ENCODE data around the gene NEK7. TPM values are rescaled to one million over a fixed set of nuclear protein-coding genes. Genes with fewer than 3 reads are reported as not detected.

The NEK7 gene
- total RNA-seq, 1 donor, result 366 TPM

DNA sequence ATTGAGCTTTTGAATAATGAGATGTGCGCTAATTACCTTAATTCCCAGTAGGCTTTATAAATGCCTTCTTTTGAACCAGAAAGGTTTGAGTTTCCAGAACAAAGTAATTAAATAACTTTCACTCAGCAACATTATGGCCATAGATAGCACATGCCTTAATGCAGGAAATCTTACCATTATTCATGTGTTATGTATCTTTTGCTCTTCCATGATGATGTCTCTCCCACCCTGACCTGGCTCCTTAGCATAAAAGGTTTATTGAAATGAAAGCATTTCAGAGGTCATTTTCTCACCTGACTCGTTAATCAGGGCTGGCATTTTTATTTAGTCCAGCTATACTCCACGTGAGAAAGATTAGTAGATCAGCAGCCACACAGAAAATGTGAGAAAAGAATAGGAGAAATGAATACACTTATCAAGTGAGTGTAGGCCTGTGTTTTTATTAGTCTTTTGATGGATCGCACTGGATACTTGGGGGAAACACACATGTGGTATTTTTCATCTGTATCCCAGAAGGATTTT, 203.5 kb downstream of the NEK7 start:
- DNase-seq (ENCODE audit: low read depth), result no peak
- H3K4me3 ChIP-seq (ENCODE audit: low read depth, low read length), result no peak overlapping the region
- TF ChIP-seq, protein P1, sequence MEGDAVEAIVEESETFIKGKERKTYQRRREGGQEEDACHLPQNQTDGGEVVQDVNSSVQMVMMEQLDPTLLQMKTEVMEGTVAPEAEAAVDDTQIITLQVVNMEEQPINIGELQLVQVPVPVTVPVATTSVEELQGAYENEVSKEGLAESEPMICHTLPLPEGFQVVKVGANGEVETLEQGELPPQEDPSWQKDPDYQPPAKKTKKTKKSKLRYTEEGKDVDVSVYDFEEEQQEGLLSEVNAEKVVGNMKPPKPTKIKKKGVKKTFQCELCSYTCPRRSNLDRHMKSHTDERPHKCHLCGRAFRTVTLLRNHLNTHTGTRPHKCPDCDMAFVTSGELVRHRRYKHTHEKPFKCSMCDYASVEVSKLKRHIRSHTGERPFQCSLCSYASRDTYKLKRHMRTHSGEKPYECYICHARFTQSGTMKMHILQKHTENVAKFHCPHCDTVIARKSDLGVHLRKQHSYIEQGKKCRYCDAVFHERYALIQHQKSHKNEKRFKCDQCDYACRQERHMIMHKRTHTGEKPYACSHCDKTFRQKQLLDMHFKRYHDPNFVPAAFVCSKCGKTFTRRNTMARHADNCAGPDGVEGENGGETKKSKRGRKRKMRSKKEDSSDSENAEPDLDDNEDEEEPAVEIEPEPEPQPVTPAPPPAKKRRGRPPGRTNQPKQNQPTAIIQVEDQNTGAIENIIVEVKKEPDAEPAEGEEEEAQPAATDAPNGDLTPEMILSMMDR (IDR thresholded peaks at IDR 0.05; ENCODE audit: insufficient read depth, low read depth, low read length), result no peak

DNA sequence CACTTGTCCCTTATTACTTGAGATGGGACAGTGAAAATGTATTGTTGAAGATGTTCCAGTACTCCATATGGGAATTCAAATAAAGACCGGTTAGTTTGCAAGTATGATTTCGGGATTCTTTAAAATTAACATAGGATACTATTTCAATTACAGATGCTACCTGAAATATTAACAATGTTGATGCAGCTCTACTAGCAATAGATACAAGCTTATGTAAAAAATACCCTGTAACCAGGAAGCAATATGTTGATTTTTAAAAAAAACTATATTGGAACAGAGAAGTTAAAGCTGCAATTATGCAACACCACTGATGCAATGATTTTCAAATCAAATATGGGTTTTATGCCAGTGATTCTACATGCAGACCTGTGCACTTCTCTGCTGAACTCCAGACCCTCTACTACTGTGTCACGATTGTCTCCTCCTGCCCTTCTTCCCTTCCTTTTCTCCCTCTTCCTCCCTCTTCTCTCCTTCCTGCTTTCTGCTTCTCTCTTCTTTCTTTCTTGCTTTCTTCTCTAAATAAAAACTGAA, 204.5 kb downstream of the NEK7 start:
- no peak overlapping the region for H3K4me3 ChIP-seq (ENCODE audit: low read depth, low read length)
- no peak for DNase-seq (ENCODE audit: low read depth)
- TF ChIP-seq, protein P1 (IDR thresholded peaks at IDR 0.05; ENCODE audit: insufficient read depth, low read depth, low read length), result no peak

DNA sequence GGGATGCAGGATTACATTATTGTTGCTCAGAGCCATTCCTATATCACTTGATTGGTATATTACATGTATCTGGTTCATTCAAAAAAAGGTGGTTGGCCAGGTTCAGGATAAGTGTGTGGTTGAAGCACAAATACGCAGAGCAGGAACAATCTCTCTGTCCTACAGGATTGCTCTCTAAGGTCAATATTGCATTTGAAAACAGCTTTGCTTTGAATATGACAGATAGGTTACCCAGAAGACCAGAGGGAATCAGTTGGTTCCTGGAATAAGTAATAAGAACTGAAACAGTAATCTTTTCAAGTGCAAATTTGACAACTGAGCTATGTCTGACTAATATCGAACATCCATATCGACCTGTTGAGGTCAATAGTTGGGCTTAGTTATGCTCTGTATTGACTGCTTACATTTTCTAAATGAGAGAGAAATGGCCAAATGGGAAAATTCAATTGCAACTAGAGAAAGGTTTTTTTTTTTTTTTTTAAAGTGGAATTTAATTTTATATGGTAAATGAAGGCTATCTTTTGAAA, 206.9 kb downstream of the NEK7 start:
- no peak for DNase-seq (ENCODE audit: low read depth)
- TF ChIP-seq, protein P1 (IDR thresholded peaks at IDR 0.05; ENCODE audit: insufficient read depth, low read depth, low read length), result no peak
- no peak overlapping the region for H3K4me3 ChIP-seq (ENCODE audit: low read depth, low read length)

DNA sequence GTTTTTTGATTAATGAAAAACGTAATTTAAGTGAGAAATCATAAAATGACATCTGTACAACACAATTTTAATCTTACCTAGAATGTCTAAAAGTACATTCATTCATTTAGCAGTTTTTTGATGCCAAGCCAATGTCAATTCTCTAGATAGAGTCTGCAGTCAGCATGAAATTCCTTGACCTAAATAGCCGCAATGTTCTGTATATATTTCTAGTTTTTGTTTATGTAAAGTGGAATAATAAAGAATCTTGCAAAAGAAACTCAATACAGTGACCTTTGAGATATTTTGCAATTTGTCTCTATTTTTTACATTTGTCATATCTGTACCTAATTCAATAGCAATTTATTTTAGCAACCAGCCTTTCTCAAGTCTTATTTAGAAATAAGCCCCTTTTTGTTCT, 207.7 kb downstream of the NEK7 start:
- TF ChIP-seq, protein P1 (IDR thresholded peaks at IDR 0.05; ENCODE audit: insufficient read depth, low read depth, low read length), result no peak
- no peak for DNase-seq (ENCODE audit: low read depth)
- no peak overlapping the region for H3K4me3 ChIP-seq (ENCODE audit: low read depth, low read length)

DNA sequence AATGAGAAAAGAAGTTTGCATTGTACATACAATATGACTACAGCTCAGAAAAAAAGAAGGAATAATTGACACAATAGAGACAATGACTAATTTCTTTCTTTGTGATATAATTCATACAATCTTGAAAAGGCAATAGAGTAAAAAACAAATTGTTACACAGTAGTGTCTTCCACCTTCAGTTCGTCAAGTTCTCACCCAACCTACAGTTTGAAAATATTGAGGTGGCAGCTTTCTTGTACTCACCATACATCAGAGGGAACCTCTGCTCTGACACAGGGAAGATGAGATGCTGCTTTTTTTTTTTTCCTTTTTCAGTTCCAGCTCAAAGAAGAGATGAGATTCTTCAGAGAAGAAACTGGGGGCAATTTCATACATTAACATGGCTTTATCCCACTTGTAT, 210.5 kb downstream of the NEK7 start:
- TF ChIP-seq, protein P1 (IDR thresholded peaks at IDR 0.05; ENCODE audit: insufficient read depth, low read depth, low read length), result no peak
- DNase-seq (ENCODE audit: low read depth), result no peak

DNA sequence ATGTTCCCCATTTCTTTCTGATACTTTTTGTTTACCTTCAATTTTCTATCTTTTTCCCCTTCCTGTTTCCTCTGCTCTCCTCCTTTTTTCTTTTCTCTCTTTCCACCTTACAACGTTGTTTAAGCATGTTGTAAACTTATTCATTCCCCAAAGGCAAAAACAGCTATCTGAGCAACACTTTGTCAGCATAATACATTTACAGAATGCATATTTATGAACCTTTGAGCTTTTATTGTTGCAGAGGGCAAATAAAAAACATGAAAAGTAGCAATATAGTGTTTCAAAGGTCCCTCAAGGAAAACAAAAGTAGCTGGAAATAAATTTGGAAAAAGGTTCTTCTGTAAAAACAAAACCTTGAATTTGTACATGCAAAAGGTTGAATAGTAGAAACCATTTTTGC, 214.2 kb downstream of the NEK7 start:
- DNase-seq (ENCODE audit: low read depth), result no peak
- TF ChIP-seq, protein P1 (IDR thresholded peaks at IDR 0.05; ENCODE audit: insufficient read depth, low read depth, low read length), result no peak
- no peak overlapping the region for H3K4me3 ChIP-seq (ENCODE audit: low read depth, low read length)

More for the DNA sequence above, 210.5 kb downstream of the NEK7 start:
- no peak overlapping the region for H3K4me3 ChIP-seq (ENCODE audit: low read depth, low read length)

Other genes with a start within 250 kb of the NEK7 start
- under 0.01 TPM in 1 of 2 replicates, not detected in the other for gene LHX9, start 239.6 kb upstream of the NEK7 start, total RNA-seq